Heart left ventricle (tissue), 13 donors: Measurements from ENCODE around the gene ZDBF2.

Experiments
- CTCF ChIP-seq, 12 donors: fragments of 200-600 bp; sonication (generic) in 4 of 12; IDR thresholded peaks; one replicate each; pipeline versions ENCODE4 v1.5.0 to v1.8.0; 2018 to 2022; ENCODE audit warnings: antibody characterized with exemption in 12 of 12, mild to moderate bottlenecking in 5 of 12
- POLR2A ChIP-seq, 2 donors: fragments of 450-650 bp; IDR thresholded peaks; one replicate each; pipeline ENCODE4 v1.6.1; 2017; ENCODE audit warnings: antibody characterized with exemption in 2 of 2, mild to moderate bottlenecking in 2 of 2, moderate library complexity in 2 of 2
- donor health status: ischemic (EF 13 %, LVEDD 7.1; RV severe dilation, severe dysfunction).
- donor health status: DM: no; HTN: yes; CAD: no.
- donor health status: DM: no; HTN: no; CAD: no.
- donor health status: ischemic (EF 25% LVEDD 6.9; RV normal size, moderate dysfunction).
- donor health status: ischemic (EF 25% LVEDD 5.7; RV mildly dilated, moderate dysfunction).
- donor health status: ischemic (EF 35%, LVEDD 5.7; RV mildly dilated, moderate dysfunction).
- donor health status: nonischemic (EF 11% LVEDD 7.7; RV severe dilation, severe dysfunction).
- donor health status: DM: yes; HTN: yes; CAD: no.
- donor health status: PGD.
- donor health status: ischemic (EF 29% LVEDD 5.4; RV normal size, mild dysfunction).
- donor health status: nonischemic (EF 23%, LVEDD 6.1; RV moderate dilation, normal function).

GRCh38 chr2:206296128-206296527, 21.7 kb downstream of the ZDBF2 start:
- no peak for TF ChIP-seq CTCF (IDR thresholded peaks at IDR 0.05)
- TF ChIP-seq POLR2A (IDR thresholded peaks at IDR 0.05): no peak
